GM23338 (cell line): ENCODE data around the gene NPFF. TPM values are rescaled to one million over a fixed set of nuclear protein-coding genes. Genes with fewer than 3 reads are reported as not detected.
"Not testable (repeated sequence)": the region's sequence is repeated elsewhere in the genome, so short reads cannot be mapped to it uniquely, and the experiment has no call there.

ENCODE experiments used
- ATAC-seq: fragments of 200-7000 bp; cut with Tn5 transposase; 3 replicates; pipeline ENCODE4 v1.9.1; 2020
- DNase-seq: peaks from one replicate; pipeline ENCODE4 v3.0.0-alpha.2; 2015; ENCODE audit warnings: low spot score
- H2AFZ ChIP-seq: fragments of 200-600 bp; sonication (generic); 2 replicates; pipeline ENCODE4 v1.8.0; 2016; ENCODE audit warnings: antibody characterized with exemption, mild to moderate bottlenecking, moderate library complexity
- H3F3A ChIP-seq: fragments of 200-600 bp; sonication (generic); replicated peaks from 2 replicates; pipeline ENCODE4 v1.8.0; 2017; ENCODE audit warnings: antibody characterized with exemption, mixed run types, low read depth
- H3K27ac ChIP-seq: fragments of 200-600 bp; sonication (generic); 2 replicates; pipeline ENCODE4 v1.6.1; 2016; ENCODE audit warnings: low read depth
- H3K27me3 ChIP-seq: fragments of 200-600 bp; sonication (generic); 2 replicates; pipeline ENCODE4 v1.8.0; 2016; ENCODE audit warnings: mild to moderate bottlenecking, mixed run types, moderate library complexity; ENCODE audit not compliant: insufficient read depth
- H3K36me3 ChIP-seq: fragments of 200-600 bp; sonication (generic); 2 replicates; pipeline ENCODE4 v1.8.0; 2016; ENCODE audit warnings: mild to moderate bottlenecking; ENCODE audit not compliant: insufficient read depth
- H3K4me1 ChIP-seq: fragments of 200-600 bp; sonication (generic); 2 replicates; pipeline ENCODE4 v1.8.0; 2016; ENCODE audit warnings: mild to moderate bottlenecking, moderate library complexity; ENCODE audit not compliant: insufficient read depth
- H3K4me2 ChIP-seq: fragments of 200-600 bp; sonication (generic); 2 replicates; pipeline ENCODE4 v1.7.1; 2017; ENCODE audit warnings: mixed run types
- H3K4me3 ChIP-seq: fragments of 200-600 bp; sonication (generic); 2 replicates; pipeline ENCODE4 v1.6.1; 2016; ENCODE audit warnings: mixed run types
- H3K79me2 ChIP-seq: fragments of 200-600 bp; sonication (generic); replicated peaks from 2 replicates; pipeline ENCODE4 v1.8.0; 2017; ENCODE audit warnings: mild to moderate bottlenecking; ENCODE audit not compliant: insufficient read depth
- H3K9me2 ChIP-seq: fragments of 200-600 bp; sonication (generic); 2 replicates; pipeline ENCODE4 v1.8.0; 2017; ENCODE audit not compliant: insufficient read depth
- H4K20me1 ChIP-seq: fragments of 200-600 bp; sonication (generic); replicated peaks from 2 replicates; pipeline ENCODE4 v1.8.0; 2017; ENCODE audit warnings: mild to moderate bottlenecking; ENCODE audit not compliant: insufficient read depth
- H3K27ac Mint-ChIP-seq: 2 replicates; pipeline ENCODE4 v1.8.0; 2020; ENCODE audit warnings: inconsistent platforms, mild to moderate bottlenecking, moderate library complexity, mixed read lengths
- H3K27me3 Mint-ChIP-seq: 3 replicates; pipeline ENCODE4 v1.8.0; 2022; ENCODE audit warnings: low read depth, mild to moderate bottlenecking, moderate library complexity, mixed read lengths, inconsistent platforms; ENCODE audit not compliant: insufficient read depth, poor library complexity
- H3K36me3 Mint-ChIP-seq: 3 replicates; pipeline ENCODE4 v1.8.0; 2021; ENCODE audit warnings: low read depth, mild to moderate bottlenecking, inconsistent platforms, moderate library complexity, mixed read lengths
- H3K4me1 Mint-ChIP-seq: 3 replicates; pipeline ENCODE4 v1.8.0; 2020; ENCODE audit warnings: mild to moderate bottlenecking, inconsistent platforms, mixed read lengths
- H3K4me3 Mint-ChIP-seq: 3 replicates; pipeline ENCODE4 v1.8.0; 2021; ENCODE audit warnings: moderate library complexity, mild to moderate bottlenecking, inconsistent platforms, mixed read lengths
- H3K9me3 Mint-ChIP-seq: 3 replicates; pipeline ENCODE4 v1.8.0; 2020; ENCODE audit warnings: moderate library complexity, mild to moderate bottlenecking, inconsistent platforms, mixed read lengths
- CREB1 ChIP-seq: fragments of 250-450 bp; sonication (Bioruptor Pico); IDR thresholded peaks from 2 replicates; pipeline ENCODE4 v1.5.0; 2020; ENCODE audit warnings: low read depth, mild to moderate bottlenecking, moderate library complexity
- CTCF ChIP-seq, 2 experiments: fragments of 200-600 bp in 1 of 2; sonication (generic) in 1 of 2; conservative IDR thresholded peaks; 2 replicates each; pipeline versions ENCODE4 v1.5.1 to v1.6.1; 2016 to 2017; ENCODE audit warnings: antibody characterized with exemption in 2 of 2, low read depth in 2 of 2, mild to moderate bottlenecking in 2 of 2, moderate library complexity in 1 of 2
- ETS1 ChIP-seq: IDR thresholded peaks from 2 replicates; pipeline ENCODE4 v1.6.1; 2016; ENCODE audit warnings: antibody characterized with exemption
- EZH2 ChIP-seq: fragments of 200-600 bp; sonication (generic); IDR thresholded peaks from one replicate; pipeline ENCODE4 v1.8.0; 2017; ENCODE audit warnings: antibody characterized with exemption, mild to moderate bottlenecking, low read depth; ENCODE audit not compliant: unreplicated experiment
- EZH2phosphoT487 ChIP-seq: fragments of 200-600 bp; sonication (generic); IDR thresholded peaks from one replicate; pipeline ENCODE4 v1.8.1; 2018; ENCODE audit warnings: antibody characterized with exemption; ENCODE audit not compliant: unreplicated experiment
- JUNB ChIP-seq: IDR thresholded peaks from one replicate; pipeline ENCODE4 v1.6.1; 2016; ENCODE audit warnings: antibody characterized with exemption; ENCODE audit not compliant: unreplicated experiment
- NANOG ChIP-seq: IDR thresholded peaks from 2 replicates; pipeline ENCODE4 v1.6.1; 2016; ENCODE audit warnings: antibody characterized with exemption, borderline replicate concordance
- POLR2AphosphoS5 ChIP-seq: IDR thresholded peaks from 2 replicates; pipeline ENCODE4 v1.6.1; 2016; ENCODE audit warnings: antibody characterized with exemption, low read depth
- STAT1 ChIP-seq: IDR thresholded peaks from one replicate; pipeline ENCODE4 v1.6.1; 2016; ENCODE audit warnings: antibody characterized with exemption; ENCODE audit not compliant: unreplicated experiment
- ZNF114 ChIP-seq: fragments of 250-450 bp; sonication (Bioruptor Pico); IDR thresholded peaks from 2 replicates; pipeline ENCODE4 v1.5.0; 2020; ENCODE audit warnings: mild to moderate bottlenecking, moderate library complexity
- ZNF331 ChIP-seq: fragments of 250-450 bp; sonication (Bioruptor Pico); IDR thresholded peaks from 2 replicates; pipeline ENCODE4 v1.5.0; 2020; ENCODE audit warnings: low read depth, mild to moderate bottlenecking, moderate library complexity
- polyA plus RNA-seq: library from polyadenylated mRNA; unstranded; fragments of >200 nt; fragmentation: Nextera tagmentation; extraction: Ambion mirVana; gene quantifications from 2 replicates; pipeline ENCODE4 v1.2.1, GENCODE V29; 2016
- total RNA-seq: library from RNA; depleted of rRNA; stranded (reverse); fragments of >200 nt; shearing (Covaris generic); gene quantifications from 2 replicates; pipeline ENCODE4 v1.2.3, GENCODE V29; 2014

Gene NPFF
- total and polyA plus RNA-seq, 2 experiments from 2014 or later = 0.69 to 0.71 TPM

- Histone ChIP-seq H3K9me2 (no peaks in the 10 kb centered on the region), H3K36me3 (no peaks in the 10 kb centered on the region)
Observed at GRCh38 chr12:53550595-53550994, 43.3 kb upstream of the NPFF start.

GRCh38 chr12:53550131-53550530 lies 42.8 kb upstream of the NPFF start:
- DNase-seq, H3K27ac Mint-ChIP-seq, H3K4me3 Mint-ChIP-seq, H3K36me3 ChIP-seq, H3K27me3 ChIP-seq, H3K27me3 Mint-ChIP-seq, H3K9me3 Mint-ChIP-seq, H3K36me3 Mint-ChIP-seq, H3K27ac ChIP-seq, H3K4me1 Mint-ChIP-seq, ATAC-seq, H4K20me1 ChIP-seq, H3K4me1 ChIP-seq, H3F3A ChIP-seq, H3K4me3 ChIP-seq, H3K4me2 ChIP-seq, H3K9me2 ChIP-seq, H2AFZ ChIP-seq, H3K79me2 ChIP-seq: not testable (repeated sequence)

More at GRCh38 chr12:53550595-53550994, 43.3 kb upstream of the NPFF start:
- TF ChIP-seq JUNB (no peak), STAT1 (no peak), ETS1 (no peak), ZNF331 (no peak), CREB1 (CRISPR knock-in tag) (no peak), EZH2 (no peak), EZH2phosphoT487 (no peak), ZNF114 (CRISPR knock-in tag) (no peak), POLR2AphosphoS5 (no peak), CTCF (conservative IDR thresholded peaks at IDR 0.05; ENCODE audit: low read depth in 2 of 2) (no peak), NANOG (no peak)
- ATAC-seq (no peak), DNase-seq (no peak)
- Histone ChIP-seq H4K20me1 (no peaks in the 10 kb centered on the region; the same call in 1 of the 2 replicates), H3K4me2 (no peak overlapping the region), H3K27me3 (no peaks in the 10 kb centered on the region), H3K79me2 (no peaks in the 10 kb centered on the region), H3K27ac (no peak overlapping the region), H3F3A (no peaks in the 10 kb centered on the region), H3K4me1 (no peaks in the 10 kb centered on the region), H2AFZ (no peak overlapping the region), H3K4me3 (no peak overlapping the region)
- H3K9me3 Mint-ChIP-seq = no peaks in the 10 kb centered on the region
- no peaks in the 10 kb centered on the region for H3K36me3 Mint-ChIP-seq
- H3K27me3 Mint-ChIP-seq = no peaks in the 10 kb centered on the region
- no peak overlapping the region for H3K4me3 Mint-ChIP-seq
- H3K27ac Mint-ChIP-seq = no peak overlapping the region
- H3K4me1 Mint-ChIP-seq = no peaks in the 10 kb centered on the region; the same call in 1 of the 3 replicates

GRCh38 chr12:53548354-53548753 lies 41.1 kb upstream of the NPFF start:
- not testable (repeated sequence) for H3K9me2 ChIP-seq, H3K4me1 Mint-ChIP-seq, H3K27me3 ChIP-seq, H4K20me1 ChIP-seq, H2AFZ ChIP-seq, H3K36me3 Mint-ChIP-seq, ATAC-seq, H3K79me2 ChIP-seq, H3K27ac ChIP-seq, H3K36me3 ChIP-seq, H3K9me3 Mint-ChIP-seq, H3K27ac Mint-ChIP-seq, H3K4me2 ChIP-seq, H3K4me3 ChIP-seq, H3K4me1 ChIP-seq, H3F3A ChIP-seq, H3K4me3 Mint-ChIP-seq, H3K27me3 Mint-ChIP-seq, DNase-seq
